Fibroblast of villous mesenchyme (primary cell): ENCODE results near the gene SLC22A31. TPM values are rescaled to one million over a fixed set of nuclear protein-coding genes. Genes with fewer than 3 reads are reported as not detected.
"Not testable (repeated sequence)": the region's sequence is repeated elsewhere in the genome, so short reads cannot be mapped to it uniquely, and the experiment has no call there.

Experiments
- DNase-seq: peaks from one replicate; pipeline ENCODE4 v3.0.0-alpha.2; 2010; ENCODE audit warnings: low read depth
- H3K4me3 ChIP-seq: 2 replicates; pipeline ENCODE4 v1.5.1; 2011; ENCODE audit warnings: low read depth, mild to moderate bottlenecking, low read length
- total RNA-seq: library from RNA; depleted of rRNA; stranded (reverse); fragments of >200 nt; gene quantifications from 2 replicates; pipeline ENCODE4 v1.2.3, GENCODE V29; 2012
- TF ChIP-seq, protein P1 (sequence below): IDR thresholded peaks from 2 replicates; pipeline ENCODE4 v1.5.1; 2012; ENCODE audit warnings: low read depth, mild to moderate bottlenecking, low read length; ENCODE audit not compliant: insufficient read depth

SLC22A31 gene
- total RNA-seq, 1 donor, result under 0.01 TPM

DNA sequence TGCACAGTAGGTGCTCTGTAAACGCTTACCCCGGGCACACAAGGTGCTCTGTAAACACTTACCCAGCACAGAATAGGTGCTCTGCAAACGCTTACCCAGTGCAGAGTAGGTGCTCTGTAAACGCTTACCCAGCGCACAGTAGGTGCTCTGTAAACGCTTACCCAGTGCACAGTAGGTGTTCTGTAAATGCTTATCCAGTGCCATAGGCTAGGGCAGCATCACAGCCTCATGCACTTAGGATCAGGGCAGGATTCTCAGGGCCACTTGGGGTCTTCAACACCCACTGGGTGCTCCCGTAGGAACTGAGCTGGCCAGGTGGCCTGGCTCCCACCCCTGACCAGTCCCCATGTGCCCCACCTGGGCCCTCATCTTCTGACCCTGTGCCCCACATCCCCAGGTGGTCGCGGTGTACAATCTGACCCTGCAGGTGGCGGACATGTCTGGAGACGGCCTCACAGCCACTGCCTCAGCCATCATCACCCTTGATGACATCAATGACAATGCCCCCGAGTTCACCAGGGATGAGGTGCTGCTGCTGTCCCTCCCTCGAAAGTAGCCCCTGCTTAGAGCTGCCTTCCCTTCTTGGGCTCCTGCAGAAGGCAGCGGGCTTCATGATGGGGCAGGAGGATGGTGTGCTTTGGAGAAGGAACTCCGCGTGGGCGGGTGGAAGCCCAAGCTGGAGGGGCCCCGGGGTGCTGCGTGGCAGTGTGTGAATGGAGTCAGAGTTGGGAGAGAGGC, 13.1 kb downstream of the SLC22A31 start:
- TF ChIP-seq, protein P1, sequence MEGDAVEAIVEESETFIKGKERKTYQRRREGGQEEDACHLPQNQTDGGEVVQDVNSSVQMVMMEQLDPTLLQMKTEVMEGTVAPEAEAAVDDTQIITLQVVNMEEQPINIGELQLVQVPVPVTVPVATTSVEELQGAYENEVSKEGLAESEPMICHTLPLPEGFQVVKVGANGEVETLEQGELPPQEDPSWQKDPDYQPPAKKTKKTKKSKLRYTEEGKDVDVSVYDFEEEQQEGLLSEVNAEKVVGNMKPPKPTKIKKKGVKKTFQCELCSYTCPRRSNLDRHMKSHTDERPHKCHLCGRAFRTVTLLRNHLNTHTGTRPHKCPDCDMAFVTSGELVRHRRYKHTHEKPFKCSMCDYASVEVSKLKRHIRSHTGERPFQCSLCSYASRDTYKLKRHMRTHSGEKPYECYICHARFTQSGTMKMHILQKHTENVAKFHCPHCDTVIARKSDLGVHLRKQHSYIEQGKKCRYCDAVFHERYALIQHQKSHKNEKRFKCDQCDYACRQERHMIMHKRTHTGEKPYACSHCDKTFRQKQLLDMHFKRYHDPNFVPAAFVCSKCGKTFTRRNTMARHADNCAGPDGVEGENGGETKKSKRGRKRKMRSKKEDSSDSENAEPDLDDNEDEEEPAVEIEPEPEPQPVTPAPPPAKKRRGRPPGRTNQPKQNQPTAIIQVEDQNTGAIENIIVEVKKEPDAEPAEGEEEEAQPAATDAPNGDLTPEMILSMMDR, result no peak
- no peak overlapping the region for H3K4me3 ChIP-seq
- peak; percentile 22 for DNase-seq

DNA sequence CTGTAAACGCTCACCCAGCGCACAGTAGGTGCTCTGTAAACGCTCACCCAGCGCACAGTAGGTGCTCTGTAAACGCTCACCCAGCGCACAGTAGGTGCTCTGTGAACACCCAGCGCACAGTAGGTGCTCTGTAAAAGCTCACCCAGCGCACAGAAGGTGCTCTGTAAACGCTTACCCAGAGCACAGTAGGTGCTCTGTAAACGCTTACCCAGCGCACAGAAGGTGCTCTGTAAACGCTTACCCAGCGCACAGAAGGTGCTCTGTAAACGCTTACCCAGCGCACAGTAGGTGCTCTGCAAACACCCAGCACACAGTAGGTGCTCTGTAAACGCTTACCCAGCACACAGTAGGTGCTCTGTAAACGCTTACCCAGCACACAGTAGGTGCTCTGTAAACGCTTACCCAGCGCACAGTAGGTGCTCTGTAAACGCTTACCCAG, 13.7 kb downstream of the SLC22A31 start:
- H3K4me3 ChIP-seq, DNase-seq: not testable (repeated sequence)

DNA sequence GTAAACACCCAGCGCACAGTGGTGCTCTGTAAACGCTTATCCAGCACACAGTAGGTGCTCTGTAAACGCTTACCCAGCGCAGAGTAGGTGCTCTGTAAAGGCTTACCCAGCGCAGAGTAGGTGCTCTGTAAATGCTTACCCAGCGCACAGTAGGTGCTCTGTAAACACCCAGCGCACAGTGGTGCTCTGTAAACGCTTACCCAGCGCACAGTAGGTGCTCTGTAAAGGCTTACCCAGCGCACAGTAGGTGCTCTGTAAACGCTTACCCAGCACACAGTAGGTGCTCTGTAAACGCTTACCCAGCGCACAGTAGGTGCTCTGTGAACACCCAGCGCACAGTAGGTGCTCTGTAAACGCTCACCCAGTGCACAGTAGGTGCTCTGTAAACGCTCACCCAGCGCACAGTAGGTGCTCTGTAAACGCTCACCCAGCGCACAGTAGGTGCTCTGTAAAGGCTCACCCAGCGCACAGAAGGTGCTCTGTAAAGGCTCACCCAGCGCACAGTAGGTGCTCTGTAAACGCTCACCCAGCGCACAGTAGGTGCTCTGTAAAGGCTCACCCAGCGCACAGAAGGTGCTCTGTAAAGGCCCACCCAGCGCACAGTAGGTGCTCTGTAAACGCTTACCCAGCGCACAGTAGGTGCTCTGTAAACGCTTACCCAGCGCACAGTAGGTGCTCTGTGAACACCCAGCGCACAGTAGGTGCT, 14.3 kb downstream of the SLC22A31 start:
- not testable (repeated sequence) for H3K4me3 ChIP-seq, DNase-seq

DNA sequence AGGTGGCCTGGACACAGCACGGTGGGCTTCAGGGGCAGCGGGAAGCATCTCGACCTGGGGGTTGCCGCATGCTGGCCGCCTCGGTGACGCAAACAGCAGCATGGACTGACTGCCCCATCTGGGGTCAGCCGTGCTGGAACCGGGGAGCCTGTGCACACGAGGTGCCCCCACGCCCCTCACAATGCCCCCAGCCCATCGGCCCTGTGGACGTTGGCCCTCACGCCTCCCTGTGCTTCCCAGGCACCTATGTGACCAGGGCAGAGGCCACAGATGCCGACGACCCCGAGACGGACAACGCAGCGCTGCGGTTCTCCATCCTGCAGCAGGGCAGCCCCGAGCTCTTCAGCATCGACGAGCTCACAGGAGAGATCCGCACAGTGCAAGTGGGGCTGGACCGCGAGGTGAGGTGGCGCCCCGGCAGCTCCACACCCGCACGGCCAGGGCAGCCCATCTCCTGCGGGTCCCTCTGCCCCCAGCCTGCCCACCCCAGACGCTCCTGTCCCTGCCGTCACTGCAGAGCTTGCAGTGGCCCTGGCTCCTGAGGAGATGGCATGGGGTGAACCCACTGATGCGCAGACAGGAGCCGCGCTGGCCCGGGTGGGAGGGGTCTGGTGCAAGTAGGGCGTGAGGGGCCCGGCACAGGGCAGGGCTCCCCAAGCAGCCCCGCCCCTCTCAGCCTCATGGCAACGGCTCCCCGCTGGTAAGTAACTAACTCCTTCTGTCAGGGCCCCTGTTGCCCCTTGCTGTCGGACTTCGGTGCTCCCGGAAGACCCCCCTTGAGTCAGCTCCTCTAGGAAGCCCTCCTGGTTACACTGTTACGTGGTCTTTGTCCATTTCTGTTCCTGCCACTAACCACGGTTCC, 15.2 kb downstream of the SLC22A31 start:
- no peak overlapping the region for H3K4me3 ChIP-seq
- DNase-seq, result no peak
- TF ChIP-seq, protein P1, result no peak

DNA sequence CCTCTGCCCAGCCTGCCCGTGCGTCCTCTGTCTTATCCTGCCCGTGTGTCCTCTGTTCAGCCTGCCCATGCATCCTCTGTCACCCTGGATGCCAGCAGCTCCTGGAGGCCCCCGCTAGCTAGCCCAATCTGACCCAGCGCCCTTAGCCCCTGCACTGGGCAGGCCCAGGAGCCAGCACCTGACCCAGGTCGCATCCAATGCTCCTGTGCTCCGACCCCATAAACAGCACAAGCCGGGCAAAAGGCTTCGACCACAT, 15.7 kb downstream of the SLC22A31 start:
- TF ChIP-seq, protein P1, result no peak
- no peak for DNase-seq
- H3K4me3 ChIP-seq, result no peak overlapping the region

DNA sequence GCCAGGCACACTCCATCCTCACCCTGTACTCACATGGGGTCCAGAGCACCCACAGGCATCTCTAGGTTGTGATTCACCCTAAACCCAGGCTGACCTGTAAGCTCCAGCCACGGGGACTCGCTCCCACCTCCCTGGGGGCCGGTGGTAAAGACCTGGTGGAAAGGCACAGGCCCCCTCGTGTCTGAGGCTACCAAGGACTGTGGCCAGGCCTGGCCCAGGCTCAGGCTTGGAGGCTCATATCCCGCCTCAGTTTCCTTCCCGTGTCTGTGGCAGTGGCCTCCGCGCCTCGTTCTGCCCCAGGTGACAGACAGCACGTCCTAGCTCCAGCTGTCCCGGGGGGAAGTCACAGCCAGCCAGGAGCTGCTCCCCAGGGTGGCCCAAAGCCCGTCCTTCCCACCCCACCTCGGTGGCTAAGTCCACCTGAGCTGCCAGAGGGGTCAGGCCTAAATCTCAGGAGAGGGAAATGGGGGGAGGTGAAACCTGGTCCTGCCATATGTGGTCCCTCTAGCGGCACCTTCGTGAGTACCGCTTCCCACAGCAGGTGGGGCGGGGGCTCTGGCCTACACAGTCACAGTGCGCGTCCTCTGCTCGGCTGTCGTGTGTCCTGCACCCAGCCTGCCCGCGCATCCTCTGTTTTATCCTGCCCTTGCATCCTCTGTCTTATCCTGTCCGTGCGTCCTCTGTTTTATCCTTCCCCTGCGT, 16.2 kb downstream of the SLC22A31 start:
- DNase-seq, result no peak
- no peak overlapping the region for H3K4me3 ChIP-seq
- TF ChIP-seq, protein P1, result no peak

DNA sequence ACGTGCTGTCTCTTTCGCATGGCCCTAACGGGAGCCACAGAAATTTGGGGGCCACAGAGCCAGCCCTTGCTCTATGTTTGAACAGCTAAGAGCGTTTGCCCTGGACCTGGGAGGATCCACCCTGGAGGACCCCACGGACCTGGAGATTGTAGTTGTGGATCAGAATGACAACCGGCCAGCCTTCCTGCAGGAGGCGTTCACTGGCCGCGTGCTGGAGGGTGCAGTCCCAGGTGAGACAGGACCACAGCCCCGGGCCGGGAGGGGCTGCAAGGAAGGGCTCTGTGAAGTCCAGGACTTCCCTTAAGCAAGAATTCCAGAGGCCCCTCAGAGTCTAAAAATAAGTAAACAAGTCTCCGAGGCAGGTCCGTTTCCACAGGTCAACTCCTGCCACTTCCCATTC, 16.9 kb downstream of the SLC22A31 start:
- TF ChIP-seq, protein P1, result no peak
- no peak for DNase-seq
- no peak overlapping the region for H3K4me3 ChIP-seq
